Activated CD8-positive, alpha-beta memory T cell treated with anti-CD3 and anti-CD28 coated beads, Interleukin-2, amount 50 U/mL, for 1 hour (primary cell): ENCODE data around the gene MKRN2OS.

Source experiments
- DNase-seq: peaks from one replicate; pipeline ENCODE4 v3.0.0-alpha.2; 2020; ENCODE audit errors: extremely low read depth

The MKRN2OS gene

DNA sequence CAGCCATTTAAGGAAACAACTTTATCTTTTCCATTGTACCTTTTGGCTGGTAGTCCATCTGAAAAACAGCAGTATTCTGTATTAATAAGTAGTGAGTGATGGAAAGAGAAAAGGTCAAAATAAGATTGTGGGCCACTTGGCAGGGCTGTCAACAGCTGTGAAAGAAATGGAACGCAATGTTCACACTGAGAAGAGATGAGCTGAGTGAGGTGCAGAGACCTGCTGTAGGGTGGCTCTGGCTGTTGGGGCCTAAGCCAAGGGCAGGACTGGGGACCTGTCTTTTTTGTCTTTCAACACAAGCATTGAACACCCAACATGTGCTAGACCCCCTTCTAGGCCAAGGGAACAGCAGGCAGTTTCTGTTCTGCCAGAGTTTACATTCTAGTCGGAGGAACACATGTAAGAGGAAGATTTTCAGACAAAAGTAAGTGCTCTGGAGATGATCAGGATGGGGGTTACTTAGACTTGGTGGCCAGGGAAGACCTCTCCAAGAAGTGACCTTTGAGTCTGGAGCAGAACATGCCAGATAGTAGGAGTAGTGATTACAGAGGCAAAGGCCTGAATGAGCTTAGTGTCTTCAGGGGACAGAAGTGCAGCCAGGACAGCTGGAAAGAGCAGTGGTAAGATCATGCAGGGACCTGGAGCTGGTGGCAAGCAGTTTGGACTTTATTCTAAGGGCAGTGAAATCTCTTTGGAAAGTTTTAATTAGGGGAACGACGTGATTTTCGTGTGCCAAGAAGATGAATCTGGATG lies 31.4 kb downstream of the MKRN2OS start:
- no peak for DNase-seq

DNA sequence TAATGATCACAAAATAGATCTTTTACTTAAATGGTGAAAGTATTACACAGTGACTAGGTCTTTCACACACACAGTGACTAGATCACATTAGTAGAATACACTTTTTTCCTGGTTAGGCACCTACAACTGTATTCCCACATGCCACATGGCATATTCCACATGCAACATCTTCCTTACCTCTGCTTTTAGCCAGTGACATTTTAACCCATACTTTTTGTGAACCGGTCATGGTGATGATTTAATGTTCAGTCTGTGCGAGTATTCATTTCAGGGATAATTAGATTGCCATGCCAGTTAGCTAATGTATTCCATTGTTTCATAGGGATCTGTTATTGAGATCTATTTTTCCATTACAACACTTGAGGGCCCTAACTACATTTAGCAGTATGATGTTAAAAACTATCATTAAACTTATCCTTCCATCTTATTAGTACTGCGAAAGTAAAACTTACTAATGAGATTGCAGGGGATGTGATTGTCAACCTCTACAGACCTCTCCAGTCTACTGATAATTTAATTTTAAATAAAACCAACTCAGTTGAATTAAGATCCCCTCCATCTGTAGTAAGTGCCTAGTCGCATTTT lies 32.7 kb downstream of the MKRN2OS start:
- DNase-seq, result no peak

GRCh38 chr3:12509466-12509865 lies 35.8 kb downstream of the MKRN2OS start:
- no peak for DNase-seq

DNA sequence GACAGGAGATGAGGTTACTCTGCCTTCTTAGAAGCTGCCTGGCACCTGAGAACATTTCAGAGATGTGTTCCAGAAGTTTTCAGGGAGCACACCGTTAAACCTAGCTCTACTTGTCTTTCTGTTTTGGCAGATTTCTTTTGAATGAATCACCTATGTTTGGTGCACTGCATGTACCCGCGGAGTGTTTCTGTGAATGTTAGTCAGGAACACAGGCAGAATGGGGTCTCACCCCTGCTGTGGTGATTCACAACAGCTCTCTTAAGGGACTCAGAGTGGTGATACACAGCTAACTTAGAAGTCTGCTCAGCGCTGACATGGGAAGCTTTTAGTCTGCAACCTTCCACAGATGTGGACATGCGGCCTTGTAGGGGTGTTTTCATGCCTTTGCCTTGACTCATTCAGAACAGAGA lies 37.0 kb downstream of the MKRN2OS start:
- no peak for DNase-seq

DNA sequence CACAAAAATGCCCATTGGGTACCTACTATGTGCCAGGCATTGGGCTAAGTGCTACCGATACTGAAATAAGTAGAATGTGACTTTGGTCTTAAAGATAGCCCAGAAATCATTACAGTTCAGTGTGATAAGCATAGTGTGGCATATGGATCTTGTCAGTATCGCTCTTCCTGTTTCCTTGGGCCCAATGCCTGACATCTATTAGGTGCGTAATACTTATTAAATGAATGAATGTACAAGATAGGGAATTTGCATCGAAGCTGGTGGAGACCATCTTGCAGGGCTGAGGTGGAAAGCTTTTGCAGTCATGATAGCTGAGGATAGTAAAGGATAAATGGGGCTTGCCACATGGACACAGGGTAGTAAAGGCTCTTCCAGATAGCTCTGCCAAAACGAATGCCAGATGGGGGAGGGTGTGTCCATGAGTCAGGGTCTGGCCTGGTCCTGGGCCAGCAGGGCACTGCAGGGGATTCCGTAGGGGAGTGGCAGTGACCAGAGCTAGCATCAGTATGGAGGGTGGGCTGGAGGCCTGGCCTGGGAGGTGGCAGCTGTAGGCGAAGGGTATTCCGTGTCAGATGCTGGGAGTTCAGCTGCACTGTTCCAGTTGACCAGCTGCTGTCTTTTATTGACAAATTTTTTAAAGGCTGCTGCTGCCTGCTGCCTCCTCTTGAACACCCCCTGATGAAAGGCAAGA lies 37.6 kb downstream of the MKRN2OS start:
- no peak for DNase-seq

GRCh38 chr3:12506201-12506709 lies 39.0 kb downstream of the MKRN2OS start:
- DNase-seq, result no peak

- DNase-seq, result no peak
Observed at GRCh38 chr3:12503126-12503957, 42.0 kb downstream of the MKRN2OS start.

GRCh38 chr3:12501360-12502020 lies 43.8 kb downstream of the MKRN2OS start:
- DNase-seq, result no peak

- no peak for DNase-seq
Observed at GRCh38 chr3:12499474-12499873, 45.8 kb downstream of the MKRN2OS start.

- no peak for DNase-seq
Observed at GRCh38 chr3:12496453-12496761, 48.9 kb downstream of the MKRN2OS start.

DNA sequence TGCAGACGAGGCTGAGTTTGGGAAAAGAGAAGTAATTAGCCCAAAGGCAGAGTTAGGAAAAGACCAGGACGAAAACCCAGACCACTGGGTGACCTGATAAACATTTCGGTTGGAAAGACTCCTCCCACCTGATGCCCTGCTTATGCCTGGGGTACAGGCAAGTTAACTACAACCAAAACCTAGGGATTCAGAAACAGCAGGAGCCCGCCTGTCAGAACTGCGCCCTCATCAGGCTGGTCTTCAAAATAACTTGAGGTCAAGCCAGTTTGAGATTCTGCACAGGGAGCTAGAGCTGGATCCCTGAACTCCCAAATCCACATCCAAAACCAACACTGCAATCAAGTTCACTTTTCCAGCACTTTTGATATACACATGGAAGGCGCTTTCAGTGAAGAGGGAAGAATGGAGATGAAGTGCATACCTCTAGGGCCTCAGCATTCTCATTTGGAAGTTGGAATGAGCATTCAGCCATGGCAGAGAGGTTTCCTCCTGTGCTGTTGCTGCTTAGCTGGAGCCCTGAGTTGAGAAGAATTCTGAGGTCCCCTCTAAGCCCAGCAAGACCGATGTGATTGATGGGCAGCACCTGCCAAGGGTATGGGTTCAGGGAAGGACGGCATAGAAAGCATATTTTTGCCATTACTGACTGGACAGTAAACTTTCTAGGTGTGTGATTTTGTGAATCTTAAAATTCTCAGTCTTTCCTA lies 49.4 kb downstream of the MKRN2OS start:
- DNase-seq, result no peak

DNA sequence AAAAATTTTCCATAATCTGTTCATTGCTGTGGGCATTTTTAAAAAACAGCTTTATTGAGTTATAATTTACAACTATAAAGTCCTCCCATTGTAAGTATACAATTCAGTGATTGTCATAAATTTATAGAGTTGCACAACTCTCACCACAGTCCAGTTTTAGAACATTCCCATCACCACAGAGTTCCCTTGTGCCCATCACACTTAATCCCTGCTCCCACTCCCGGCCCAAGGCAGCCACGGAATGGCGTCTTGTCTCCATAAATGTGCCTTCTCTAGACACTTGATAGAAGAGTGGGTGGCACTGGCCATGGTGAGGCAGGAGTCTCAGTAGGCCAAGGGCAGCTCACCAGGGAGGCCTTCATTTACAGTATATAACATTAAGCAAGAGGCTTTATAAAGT lies 54.8 kb downstream of the MKRN2OS start:
- DNase-seq, result no peak

GRCh38 chr3:12489832-12490231 lies 55.5 kb downstream of the MKRN2OS start:
- no peak for DNase-seq
